HG03520 (cell line): ENCODE data around the gene SCMH1.

Source experiments
- ATAC-seq: cut with Tn5 transposase; IDR thresholded peaks from one replicate; pipeline ENCODE4 v1.9.1; 2021; ENCODE audit warnings: mild to moderate bottlenecking, moderate library complexity; ENCODE audit not compliant: unreplicated experiment

SCMH1 gene

DNA sequence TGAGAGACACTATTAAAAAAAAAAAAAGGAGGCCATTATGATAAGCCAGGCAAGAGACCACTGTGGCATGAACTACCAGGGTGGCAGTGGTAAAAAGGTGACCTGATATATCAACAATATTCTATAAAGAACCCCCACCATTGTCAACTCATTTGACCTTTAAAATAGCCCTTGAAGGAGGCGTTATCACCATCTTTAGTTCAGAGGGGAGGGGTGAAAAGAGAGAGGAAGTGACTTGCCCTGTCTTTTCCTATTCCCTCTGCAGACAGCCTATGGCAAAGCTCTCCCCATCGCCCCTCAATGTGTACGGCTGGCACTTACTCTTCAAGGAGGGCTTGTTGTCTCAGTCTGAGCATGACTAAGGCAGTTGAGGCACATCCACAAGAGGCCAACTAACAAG is 208.8 kb downstream of the SCMH1 start:
- no peak for ATAC-seq

DNA sequence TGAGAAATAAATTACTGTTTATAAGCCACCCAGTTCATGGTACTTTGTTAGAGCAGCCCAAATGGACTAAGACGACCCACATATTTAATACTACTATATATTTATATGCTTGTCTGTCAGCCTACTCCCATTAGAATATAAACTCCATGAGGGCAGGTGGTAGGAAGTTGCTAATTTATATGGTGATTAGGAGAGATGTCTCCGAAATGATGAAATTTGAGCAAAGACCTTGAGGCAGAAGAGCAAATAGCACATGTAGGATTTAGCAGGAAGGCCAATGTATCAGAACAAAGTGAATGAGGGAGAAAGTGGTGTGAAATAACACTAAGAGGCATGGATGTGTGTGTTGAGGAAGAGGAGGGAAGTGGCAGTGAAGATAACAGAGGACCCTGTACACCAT is 210.0 kb downstream of the SCMH1 start:
- ATAC-seq = no peak

DNA sequence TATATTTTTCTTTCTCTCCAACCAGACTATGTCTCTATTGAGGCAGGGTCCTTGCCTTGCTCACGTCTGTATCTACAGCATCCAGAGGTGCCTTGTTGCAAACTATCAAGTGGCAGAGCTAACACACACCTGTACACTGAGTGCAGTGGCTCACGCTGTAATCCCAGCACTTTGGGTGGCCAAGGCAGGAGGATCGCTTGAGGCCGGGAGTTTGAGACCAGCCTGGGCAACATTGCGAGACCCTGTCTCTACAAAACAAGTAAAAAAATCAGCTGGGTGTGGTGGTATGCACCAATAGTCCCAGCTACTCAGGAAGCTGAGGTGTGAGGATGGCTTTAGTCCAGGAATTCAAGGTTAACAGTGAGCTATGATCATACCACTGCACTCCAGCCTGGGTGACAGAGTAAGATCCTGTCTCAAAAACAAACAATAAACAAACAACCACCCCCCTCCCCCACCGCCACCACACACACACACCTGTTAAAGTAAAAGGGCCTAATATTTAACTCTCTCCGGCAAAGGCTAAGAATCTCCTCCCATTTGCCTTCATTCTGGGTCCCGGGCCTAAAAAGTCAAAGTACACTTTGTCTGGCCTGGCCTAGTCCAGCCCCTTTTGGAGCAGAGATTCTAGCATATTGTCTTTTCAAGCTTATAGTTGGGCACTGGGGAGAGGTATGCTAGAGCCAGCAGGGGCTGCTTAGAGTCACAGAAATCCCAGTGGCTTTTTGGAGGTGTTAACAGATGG is 211.1 kb downstream of the SCMH1 start:
- ATAC-seq = no peak

DNA sequence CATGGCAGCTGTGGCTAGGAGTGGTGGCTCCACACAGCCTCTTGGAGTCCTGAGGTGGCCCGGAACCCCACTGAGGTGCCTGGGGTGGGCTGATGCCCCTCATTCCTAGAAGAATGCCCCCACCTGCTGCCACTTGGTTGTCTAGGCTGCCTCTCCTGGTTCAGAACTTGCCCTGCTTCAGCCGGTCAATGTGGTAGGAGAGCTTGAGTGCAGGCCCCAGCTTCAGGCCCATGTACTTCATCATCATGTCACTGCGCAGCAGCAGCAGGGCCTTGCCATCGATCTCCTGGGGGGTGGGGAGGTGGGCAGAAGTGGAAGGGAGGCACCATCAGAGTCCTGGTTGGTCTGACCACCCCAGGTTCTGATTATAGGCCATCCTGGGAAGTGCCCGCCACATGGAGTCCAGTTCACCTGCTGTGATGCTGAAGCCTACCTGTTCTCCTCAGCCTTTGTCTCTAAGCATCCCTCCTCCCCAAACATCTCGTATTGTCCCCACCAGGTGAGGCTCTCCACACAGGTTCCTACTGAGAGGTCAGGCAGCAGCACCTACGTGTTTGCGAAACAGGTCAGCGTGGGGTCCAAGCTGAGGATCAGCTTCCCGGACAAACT is 214.0 kb downstream of the SCMH1 start:
- ATAC-seq = no peak

DNA sequence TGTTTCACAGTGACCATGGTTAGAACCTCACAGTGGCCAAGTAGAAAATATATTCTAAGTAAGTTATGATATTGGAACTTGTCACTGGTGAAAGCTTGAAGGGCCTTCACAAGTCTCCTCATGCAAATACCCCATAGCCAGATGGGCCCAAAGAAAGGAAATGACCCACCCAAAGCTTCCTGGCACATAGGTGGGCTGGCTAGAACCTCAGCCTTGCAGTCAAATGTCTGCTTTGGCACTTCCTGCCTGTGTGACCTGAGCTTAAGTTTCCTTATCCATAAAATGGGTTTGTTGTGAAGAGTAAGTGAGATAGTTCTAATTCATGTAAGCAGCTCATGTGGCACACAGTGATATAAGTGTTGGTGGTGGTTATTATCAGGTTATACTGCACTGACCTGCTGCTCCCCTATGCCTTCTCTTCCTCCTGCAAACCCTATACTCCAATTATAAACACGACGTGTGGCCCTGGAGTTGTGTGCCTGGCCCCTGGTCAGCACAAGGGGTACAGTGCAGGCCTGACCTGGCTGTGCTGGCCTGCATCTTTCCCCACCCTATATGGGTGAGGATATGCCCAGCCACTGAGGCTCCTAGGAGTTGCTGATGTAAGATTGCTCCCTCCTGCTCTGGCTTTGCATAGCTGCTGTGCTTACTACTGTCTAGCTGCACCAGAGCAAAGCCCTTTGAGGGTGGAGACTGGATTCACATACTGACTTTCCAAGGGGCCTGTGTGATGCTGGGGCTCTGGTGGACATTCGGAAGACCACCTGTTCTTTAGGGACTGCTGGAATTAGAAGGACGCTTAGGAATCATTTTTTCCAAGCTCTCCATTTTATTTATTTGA is 215.9 kb downstream of the SCMH1 start:
- ATAC-seq = no peak

DNA sequence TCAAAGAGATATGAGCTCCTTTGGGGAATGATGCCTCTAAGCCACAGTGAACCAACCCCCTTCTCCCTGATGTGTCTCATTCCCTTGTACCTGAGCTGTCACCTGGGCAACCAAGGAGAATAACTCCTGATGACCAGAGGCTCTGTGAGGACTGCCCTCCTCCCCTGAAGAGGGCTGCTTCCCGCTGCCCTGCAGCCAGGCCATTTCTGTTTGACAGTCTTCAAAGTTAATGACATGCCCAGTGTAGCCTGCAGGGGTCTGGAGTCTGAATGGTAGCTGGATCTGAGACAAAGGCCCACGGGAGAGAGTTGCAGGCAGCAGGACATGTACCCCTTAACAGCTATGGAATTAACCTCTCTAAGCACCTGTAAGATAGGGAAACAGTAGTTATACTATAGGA is 217.2 kb downstream of the SCMH1 start:
- no peak for ATAC-seq

DNA sequence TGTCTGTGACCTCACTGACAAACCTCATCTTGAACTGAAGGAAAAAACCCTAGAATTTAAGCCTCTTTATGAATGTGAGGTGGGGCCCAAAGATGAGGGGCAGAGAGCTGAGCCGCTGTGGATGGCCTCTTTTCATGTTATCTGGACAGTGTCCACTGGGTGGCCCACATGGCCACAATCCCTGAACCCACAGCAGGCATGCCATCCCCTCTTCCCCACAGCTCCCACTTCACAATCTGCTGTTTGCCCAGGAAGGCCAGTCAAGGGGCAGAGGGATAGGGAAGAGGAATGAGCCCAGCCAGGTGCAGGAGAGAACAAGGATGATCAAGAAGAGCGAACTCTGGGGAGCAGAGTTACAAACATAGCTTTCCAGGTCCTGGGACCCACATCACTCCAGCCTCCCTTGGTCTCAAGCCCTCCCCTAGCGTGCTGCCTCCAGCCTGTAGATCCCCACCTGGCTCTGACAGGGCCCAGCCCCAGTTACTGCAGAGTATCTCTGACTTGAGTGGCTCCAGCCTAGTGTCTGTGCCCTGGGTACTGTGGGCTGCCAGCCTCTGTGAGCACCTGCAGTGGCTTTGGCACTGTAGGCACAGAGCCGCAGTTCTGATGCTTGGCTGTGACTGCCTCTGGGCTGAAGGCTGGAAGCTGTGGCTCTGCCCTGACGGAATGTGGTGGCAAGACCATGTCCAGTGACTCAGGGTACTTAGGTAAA is 218.7 kb downstream of the SCMH1 start:
- ATAC-seq = no peak

DNA sequence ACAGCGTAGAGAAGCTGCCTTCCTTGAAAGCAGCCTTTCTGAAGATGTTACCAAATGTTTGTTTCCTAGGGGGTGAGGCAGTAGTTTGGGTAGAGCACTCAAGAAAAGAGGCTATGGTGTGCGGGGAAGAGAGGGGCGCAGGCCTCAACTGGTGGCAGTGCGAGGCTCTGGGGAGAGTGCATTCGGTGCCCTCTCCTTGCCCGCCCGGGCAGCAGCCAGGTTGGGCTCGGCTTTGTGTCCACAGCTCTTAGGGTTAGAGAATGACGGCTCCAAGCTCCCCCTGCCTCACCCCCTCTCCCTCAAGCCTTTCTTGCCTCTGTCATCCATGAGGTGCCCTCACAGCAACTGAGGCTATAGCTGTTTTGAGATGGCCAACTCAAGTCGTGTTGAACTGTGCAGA is 219.7 kb downstream of the SCMH1 start:
- ATAC-seq = no peak

DNA sequence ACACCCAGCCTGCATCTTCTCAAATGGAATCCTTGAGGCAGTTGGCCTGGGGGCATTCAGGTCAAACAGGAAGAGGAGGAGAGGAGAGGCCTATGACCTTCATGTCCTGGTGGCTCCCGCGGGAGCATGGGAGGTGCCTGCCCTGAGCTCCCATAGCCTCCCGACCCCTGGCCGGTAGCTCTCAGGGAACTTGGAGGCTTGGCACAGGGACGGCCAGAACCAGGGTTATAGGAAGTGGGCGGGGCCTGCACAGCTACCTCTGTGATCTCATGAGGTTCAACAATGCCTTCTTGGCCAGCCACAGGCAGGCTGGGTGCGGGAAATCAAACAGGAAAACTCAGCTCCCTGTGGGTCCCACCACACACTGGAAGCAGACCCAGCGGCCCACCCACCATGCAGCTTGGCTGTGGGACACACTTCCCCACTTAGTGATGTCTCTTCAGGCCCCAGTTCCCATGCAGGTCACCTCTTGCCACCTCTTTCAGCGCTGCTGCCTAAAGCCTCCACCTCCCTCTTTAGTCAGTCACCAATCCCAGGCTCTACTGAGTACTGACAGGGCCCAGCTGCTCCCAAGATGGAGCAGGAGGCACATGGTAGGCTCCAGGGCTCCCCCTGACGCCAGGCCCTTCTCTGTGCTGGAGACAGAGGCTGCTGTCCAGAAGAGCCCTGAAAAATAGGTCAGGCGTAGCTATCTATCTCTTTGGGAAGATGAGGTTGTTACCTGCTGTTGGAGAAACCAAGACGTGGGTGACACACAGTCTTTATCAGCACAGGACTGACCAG is 220.4 kb downstream of the SCMH1 start, which contains the start of gene SLFNL1:
SLFNL1 (minus strand) TSS at position 200 of the 783 bp plus-strand sequence. CDS start 1,065 bp downstream, outside the sequence.
- ATAC-seq = no peak

DNA sequence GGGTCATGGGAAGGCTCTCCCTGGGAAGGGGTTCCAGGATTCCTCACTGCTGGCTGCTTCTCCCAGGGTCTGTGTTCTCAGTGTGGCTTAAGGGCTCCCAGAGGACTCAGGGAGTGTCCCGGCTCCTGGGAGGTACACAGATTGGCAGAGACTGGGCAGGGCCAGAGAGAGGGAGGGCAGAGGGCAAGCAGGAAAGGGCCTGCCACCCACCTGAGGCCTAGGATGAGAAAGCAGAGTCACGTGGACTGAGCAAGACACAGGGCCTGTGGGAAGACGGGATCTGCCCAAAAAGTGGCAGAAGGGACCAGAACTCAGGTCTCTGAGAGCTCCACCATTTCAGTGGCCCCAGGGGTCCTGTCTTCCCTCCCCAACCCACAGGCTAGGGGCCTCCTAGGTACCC is 221.5 kb downstream of the SCMH1 start:
- no peak for ATAC-seq

DNA sequence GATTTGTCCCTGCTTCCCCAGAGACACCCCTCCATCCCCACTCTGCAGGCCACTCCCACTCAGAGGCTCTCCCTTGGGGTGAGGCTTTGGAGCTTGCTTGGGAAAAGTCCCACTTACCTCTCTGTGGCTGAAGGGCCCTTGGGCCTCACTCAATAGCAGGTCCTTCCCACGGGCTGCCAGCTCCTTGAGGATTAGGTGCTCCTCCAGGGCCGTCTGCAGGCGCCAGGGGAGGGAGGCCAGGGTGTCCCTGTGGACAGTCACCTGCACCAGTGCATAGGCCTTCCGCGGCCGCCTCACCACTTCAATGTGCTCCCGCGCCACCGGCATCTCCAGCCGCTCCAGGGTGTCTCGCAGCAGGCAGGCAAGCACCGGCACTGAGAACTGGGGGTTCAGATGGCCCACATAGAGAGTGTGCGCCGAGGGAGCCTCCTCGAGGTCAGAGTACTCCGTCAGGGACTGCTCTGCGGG is 222.0 kb downstream of the SCMH1 start:
- no peak for ATAC-seq

DNA sequence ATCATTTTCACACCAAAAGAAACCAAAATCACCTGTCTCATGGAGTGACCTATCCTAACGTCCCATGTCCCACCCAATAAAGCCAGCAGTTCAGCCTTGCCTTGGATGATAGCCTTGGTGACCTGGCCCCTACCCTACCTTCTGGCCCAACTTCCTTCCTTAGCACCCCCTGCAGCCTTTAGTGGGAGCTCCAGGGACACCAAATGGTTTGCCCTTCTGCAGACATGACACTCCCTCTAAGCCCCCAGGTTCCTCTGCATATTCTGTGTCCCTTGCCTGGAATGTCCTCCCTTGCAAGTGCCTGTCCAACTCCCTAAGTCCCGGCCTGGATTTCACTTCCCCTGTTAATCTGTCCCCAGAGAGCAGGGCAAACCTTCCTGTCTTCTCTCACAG is 222.8 kb downstream of the SCMH1 start:
- ATAC-seq = no peak

DNA sequence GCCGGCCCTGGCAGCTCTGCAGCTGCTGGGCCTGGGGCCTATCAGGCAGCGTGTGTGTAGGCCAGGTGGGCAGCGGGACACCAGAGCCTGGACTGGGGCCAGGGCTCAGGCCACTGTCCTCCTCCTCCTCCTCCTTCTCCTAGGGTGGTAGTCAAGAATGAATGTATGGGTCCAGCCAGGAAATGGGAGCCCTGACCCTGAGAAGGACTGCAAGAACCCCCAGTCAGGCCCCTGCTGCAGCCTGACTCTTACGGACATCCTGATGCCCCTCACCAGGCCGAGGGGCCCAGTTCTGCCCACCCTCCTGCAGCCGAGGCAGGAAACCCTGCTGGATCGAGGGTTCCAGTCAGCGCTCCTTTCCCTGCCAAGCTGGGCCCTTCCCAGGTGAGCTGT is 224.1 kb downstream of the SCMH1 start:
- ATAC-seq = no peak

DNA sequence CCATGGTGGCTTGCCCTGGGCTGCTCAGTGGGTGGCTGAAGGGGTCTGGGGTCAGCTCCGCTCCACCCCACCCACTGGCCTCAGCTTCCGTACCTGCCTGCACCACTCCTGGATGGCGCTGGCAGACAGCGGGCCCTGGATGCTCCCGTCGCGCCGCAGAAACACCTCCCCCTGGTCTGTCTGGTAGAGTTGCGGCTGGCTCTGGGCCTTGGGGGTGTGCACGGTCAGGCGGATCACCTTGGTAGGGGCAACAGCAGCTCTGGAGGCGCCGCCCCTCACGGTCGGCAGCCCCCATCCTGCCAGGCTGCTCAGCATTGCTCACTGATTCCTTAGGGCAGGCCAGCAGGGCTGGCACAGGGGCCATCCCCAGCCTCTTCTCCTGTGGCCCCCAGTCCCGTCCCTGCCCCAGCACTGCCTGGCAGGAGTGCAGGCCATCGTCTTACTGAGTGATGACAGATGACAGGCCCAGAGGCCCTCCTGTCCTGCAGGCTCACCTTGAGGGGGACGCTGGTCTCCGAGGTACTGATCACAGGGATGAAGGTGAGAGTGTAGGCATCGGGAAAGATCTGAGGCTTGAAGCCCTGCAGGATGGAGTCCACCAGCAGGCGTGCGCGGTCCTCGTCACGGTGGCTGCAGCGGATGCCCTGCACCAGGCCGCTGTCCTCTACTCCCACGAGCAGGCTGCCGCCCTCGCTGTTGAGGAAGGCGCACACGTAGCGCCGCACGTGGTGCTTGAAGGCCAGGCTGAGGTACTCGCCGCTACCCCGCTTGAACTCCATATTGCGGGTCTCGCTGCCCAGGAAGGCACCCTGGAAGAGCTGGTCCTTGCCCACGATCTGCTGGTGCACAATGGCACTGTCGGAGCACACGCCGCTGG is 224.7 kb downstream of the SCMH1 start:
- ATAC-seq = no peak

DNA sequence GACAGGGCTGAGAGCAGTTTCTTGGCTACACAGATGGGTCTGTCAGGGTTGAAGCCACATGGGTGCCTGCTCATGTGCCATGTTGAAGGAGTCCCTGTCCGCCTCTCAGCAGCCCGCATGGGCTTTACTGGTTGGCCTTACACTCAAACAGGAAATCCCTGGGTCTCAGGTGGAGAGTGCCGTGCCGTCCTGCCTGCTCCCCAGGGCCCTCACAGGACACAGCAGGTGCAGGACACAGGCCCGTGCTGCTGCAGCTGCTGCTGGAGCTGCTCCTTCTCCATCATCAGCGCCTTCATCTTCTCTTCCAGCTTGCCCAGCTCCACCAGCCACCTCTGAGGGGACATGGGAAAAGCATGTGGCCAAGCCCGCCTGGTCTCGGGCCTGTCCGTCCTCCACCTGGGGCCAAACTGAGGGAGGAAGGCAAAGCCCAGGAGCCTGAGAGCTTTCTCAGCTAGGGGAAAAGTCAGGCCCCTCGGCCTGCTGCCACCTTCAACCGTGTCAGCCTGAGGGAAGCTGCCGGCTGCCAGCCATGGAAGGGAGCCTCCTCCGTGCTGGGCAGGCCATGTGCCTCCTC is 226.1 kb downstream of the SCMH1 start:
- ATAC-seq = no peak

DNA sequence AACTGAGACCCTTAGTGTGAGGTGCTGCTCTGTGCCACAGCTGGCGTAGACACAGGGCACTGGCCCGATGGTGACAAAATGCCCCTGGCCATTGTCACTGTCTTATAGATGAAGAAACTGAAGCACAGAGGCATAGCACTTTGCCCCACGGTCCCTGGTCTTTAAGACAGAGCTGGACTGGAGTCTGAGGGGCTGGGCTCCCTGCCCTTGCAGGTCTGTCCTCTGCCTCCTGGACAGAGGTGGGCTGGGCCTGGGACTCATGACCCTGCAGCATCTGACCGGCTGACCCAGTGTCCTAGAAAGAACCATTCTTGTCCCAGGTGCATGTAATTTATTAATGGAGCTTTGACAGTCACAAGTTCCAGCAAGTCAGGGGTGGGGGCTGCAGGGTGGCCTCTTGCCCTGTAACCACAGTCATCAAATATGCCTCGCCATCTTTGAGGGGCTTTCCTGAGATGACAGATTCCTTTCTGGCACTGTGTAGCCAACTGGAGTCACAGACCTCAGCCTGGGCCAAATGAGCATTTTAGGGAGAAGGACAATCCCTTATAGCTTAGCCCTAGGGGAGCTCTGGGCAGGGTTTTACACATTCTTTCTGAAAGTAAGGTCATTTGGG is 226.7 kb downstream of the SCMH1 start:
- no peak for ATAC-seq

DNA sequence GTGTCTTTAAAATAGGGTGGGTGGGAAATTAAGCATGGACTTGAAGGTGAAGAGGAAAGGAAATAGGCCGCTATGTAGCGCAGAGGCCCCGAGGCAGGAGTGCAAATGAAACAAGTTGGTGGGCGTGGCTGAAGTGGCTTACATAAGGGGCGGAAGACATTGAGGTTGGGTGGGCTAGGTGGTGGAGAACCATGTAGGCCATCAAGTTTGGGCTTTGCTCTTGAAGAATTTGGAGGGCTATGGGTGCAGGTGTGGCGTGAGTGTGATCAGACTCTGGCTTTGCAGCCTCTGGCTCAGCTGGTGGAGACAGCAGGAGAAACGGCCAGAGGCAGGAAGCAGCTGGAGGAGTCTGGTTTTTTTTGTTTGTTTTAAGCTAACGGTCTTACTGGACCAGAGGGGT is 227.2 kb downstream of the SCMH1 start:
- no peak for ATAC-seq

DNA sequence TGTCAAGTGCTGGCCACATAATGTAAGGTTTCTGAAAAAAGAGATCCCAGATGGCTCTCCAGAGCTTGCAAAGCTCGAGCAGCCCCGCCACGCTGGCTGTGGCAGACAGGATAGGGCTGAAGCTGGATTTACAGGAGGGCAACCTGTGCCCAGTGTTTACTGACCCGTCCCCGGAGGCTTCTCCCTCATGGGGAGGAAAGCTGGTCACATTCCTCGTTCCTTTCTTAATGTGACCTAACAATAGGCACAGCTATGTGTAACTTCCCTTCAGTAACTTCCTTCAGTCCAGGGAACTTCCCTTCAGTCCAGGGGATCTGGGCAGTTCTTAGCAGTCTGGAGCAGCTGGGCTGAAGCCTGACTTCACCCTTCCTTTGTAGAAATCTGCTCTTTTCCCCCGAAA is 228.3 kb downstream of the SCMH1 start:
- ATAC-seq = no peak

DNA sequence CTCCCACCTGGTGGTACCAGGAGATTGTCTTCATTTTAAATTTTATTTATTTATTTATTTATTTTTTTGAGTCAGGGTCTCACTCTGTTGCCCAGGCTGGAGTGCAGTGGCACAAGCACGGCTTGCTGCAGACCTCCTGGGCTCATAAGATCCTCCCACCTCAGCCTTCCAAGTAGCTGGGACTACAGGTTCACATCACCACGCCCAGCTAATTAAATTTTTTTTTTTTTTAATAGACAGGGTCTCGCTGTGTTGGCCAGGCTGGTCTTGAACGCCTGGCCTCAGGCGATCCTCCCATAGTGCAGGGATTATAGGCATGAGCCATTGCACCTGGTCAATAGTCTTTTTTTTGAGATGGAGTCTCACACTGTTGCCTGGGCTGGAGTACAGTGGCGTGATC is 229.1 kb downstream of the SCMH1 start:
- ATAC-seq = no peak
